ENCODE data around the gene NOP16.

NOP16 gene

GRCh38 chr5:176355400-176356178, 32.8 kb downstream of the NOP16 start:
- no peak for FAIRE-seq

- no peak for FAIRE-seq
Observed at GRCh38 chr5:176353533-176353932, 34.9 kb downstream of the NOP16 start.

DNA sequence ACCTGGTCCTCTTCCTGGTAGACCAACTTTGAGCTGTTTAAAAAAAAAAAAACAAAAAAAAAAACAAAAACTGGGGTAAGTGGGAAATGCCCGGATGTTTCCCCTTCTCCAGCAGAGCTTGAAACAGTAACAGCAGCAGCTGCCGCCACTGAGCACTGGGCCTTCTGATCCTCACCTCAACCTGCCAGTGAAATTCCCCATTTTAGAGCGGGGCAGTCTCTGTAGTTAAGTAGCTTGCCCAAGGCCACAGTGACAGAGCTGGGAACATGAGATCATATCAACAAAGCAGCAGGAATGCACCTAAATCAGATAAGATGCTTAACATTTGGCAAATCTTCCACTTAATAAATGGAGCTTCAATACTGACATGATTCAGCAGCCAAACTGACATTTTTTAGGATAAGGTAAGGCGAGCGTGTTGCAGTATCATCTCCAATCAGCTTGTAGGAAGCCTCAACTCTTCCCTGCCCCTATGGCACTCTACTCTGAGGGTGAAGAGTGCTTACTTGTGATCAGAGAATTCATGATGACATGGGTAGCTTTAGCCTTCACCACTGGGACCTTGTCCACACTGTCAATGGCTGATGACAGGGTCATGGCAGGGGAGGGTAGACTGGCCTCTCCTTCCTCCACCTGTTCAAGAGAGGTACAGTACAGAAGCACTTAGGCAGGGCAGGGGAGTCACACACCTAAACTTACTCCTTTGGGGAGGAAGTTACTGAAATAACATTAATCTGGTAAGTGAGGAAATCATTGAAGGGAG, 36.1 kb downstream of the NOP16 start:
- FAIRE-seq, result no peak

DNA sequence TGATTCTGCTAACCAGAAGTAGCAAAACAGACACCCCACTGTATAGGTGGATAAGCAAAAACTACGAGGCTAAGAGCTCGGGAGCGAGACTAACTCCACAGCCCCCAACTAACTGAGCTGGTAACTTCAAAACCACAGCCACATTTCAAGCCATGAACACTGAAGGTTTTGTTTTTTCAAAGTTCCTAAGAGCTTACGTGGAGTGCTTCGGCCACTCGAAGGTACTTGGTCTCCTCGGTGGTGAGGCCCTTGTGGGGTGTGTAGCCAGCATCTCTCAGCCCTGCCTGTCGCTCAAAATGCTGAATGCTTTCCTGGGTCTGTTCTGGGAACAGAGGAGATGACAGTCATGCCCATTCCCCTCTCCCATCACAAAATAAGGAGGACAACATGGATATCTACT, 38.0 kb downstream of the NOP16 start:
- FAIRE-seq, result no peak

- no peak for FAIRE-seq
Observed at GRCh38 chr5:176342766-176343458, 45.5 kb downstream of the NOP16 start.

DNA sequence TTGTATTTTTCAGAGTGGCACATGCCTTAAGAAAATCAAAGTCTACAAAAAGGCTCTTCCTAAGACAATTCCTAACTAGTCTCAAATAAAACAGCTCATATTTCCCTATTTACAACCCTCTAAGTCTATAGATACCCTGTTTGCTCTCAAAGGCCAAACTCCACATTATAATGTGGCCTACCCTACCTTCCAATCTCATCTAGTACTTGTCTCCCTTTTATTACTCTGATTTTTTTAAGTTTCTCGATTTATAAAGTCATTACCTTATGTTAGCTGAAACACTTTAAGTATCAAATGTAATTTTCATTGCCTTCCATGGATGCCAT, 46.3 kb downstream of the NOP16 start:
- FAIRE-seq, result no peak

- FAIRE-seq, result no peak
Observed at GRCh38 chr5:176341325-176342157, 46.9 kb downstream of the NOP16 start.

- no peak for FAIRE-seq
Observed at GRCh38 chr5:176339304-176339703, 49.1 kb downstream of the NOP16 start.

DNA sequence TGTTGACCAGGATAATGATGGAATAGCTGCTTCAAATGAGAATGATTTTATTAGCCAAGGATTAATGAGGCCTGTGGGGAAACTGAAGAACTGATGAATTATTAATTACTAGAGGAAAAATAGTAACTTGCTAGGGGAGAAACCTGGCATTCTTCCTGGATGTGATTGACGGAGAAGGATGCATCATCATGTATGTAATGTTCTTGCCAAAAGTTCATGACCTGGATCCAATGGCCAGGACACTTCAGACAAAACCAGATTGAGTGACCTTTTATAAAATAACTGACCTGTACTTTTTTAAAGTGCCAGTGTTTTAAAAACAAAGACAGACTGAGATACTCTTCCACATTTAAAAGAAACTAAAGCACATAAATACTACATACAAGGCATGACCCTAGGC, 50.5 kb downstream of the NOP16 start:
- no peak for FAIRE-seq

GRCh38 chr5:176334031-176334770, 54.2 kb downstream of the NOP16 start:
- FAIRE-seq, result no peak
